H1 (cell line): ENCODE measurements around the gene DNAJB6. TPM values are rescaled to one million over a fixed set of nuclear protein-coding genes. Genes with fewer than 3 reads are reported as not detected.

Experiments
- JUN ChIP-seq: IDR thresholded peaks from 2 replicates; pipeline ENCODE4 v1.6.1; 2011; ENCODE audit warnings: low read depth, mild to moderate bottlenecking, improper control_type of control experiment, low read length
- PHF8 ChIP-seq: fragments of 200-600 bp; sonication (generic); conservative IDR thresholded peaks from 2 replicates; pipeline ENCODE4 v1.7.1; 2012; ENCODE audit warnings: low read depth, mild to moderate bottlenecking, inconsistent platforms, low read length, moderate library complexity
- SIRT6 ChIP-seq: IDR thresholded peaks from one replicate; pipeline ENCODE4 v1.7.1; 2012; ENCODE audit warnings: low read length, inconsistent platforms
- TAF1 ChIP-seq: IDR thresholded peaks from 2 replicates; pipeline ENCODE4 v1.6.1; 2011; ENCODE audit warnings: mild to moderate bottlenecking, low read depth, low read length
- polyA plus RNA-seq, 7 experiments: library from polyadenylated mRNA; depleted of rRNA in 3 of 7; stranded (reverse) in 5 of 7; unstranded in 2 of 7; fragments of >200 nt in 5 of 7; fragments of 200-250 nt in 2 of 7; gene quantifications; 1 replicate in 5 of 7; 2 replicates in 1 of 7; 4 replicates in 1 of 7; pipeline versions ENCODE4 v1.2.1 to v1.2.3, GENCODE V29; 2011 to 2013; ENCODE audit warnings: missing spikeins in 2 of 7, mixed read lengths in 2 of 7
- total RNA-seq: library from RNA; stranded (reverse); fragmentation: NEBNext Ultra II Directional; extraction: Animal tissue kit (Norgen Biotek cat#: 25700); gene quantifications from 2 replicates; pipeline ENCODE4 v1.2.1, GENCODE V29; 2021
- TF ChIP-seq, protein P1 (sequence below): fragments of 300-600 bp; sonication (generic); IDR thresholded peaks from 2 replicates; pipeline ENCODE4 v1.7.1; 2012; ENCODE audit warnings: low read length, moderate library complexity, mild to moderate bottlenecking, inconsistent platforms; ENCODE audit not compliant: insufficient replicate concordance

DNAJB6 gene
- total and polyA plus RNA-seq, 2 of the 8 experiments (the other 6 are each of a cell fraction or from before 2014, with no cell fraction given) = 166 to 295 TPM

DNA sequence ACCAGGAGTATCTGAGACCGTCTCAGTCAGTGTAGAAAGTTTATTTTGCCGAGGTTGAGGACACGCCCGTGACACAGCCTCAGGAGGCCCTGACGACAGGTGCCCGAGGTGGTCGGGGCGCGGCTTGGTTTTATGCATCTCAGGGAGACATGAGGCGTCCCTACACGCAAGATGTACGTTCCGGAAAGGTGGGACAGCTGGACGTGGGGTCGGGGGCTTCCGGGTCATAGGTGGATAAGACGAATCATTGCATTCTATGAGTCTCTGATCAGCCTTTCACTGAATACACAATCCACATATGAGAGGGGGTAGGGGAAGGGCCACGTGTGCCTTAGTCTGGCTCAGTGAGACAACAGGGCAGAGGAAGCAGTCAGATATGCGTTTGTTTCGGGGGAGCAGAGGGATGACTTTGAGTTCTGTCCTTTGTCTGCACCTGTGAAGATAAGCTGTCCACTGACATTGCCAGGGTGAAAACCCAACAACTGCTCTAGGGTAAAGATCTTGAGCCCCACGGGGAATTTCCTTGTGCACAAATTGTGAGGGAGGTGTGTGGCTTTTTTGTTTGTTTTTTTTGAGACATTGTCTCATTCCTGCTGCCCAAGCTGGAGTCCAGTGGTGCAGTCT, 66.2 kb downstream of the DNAJB6 start (continued):
- TF ChIP-seq, protein P1, sequence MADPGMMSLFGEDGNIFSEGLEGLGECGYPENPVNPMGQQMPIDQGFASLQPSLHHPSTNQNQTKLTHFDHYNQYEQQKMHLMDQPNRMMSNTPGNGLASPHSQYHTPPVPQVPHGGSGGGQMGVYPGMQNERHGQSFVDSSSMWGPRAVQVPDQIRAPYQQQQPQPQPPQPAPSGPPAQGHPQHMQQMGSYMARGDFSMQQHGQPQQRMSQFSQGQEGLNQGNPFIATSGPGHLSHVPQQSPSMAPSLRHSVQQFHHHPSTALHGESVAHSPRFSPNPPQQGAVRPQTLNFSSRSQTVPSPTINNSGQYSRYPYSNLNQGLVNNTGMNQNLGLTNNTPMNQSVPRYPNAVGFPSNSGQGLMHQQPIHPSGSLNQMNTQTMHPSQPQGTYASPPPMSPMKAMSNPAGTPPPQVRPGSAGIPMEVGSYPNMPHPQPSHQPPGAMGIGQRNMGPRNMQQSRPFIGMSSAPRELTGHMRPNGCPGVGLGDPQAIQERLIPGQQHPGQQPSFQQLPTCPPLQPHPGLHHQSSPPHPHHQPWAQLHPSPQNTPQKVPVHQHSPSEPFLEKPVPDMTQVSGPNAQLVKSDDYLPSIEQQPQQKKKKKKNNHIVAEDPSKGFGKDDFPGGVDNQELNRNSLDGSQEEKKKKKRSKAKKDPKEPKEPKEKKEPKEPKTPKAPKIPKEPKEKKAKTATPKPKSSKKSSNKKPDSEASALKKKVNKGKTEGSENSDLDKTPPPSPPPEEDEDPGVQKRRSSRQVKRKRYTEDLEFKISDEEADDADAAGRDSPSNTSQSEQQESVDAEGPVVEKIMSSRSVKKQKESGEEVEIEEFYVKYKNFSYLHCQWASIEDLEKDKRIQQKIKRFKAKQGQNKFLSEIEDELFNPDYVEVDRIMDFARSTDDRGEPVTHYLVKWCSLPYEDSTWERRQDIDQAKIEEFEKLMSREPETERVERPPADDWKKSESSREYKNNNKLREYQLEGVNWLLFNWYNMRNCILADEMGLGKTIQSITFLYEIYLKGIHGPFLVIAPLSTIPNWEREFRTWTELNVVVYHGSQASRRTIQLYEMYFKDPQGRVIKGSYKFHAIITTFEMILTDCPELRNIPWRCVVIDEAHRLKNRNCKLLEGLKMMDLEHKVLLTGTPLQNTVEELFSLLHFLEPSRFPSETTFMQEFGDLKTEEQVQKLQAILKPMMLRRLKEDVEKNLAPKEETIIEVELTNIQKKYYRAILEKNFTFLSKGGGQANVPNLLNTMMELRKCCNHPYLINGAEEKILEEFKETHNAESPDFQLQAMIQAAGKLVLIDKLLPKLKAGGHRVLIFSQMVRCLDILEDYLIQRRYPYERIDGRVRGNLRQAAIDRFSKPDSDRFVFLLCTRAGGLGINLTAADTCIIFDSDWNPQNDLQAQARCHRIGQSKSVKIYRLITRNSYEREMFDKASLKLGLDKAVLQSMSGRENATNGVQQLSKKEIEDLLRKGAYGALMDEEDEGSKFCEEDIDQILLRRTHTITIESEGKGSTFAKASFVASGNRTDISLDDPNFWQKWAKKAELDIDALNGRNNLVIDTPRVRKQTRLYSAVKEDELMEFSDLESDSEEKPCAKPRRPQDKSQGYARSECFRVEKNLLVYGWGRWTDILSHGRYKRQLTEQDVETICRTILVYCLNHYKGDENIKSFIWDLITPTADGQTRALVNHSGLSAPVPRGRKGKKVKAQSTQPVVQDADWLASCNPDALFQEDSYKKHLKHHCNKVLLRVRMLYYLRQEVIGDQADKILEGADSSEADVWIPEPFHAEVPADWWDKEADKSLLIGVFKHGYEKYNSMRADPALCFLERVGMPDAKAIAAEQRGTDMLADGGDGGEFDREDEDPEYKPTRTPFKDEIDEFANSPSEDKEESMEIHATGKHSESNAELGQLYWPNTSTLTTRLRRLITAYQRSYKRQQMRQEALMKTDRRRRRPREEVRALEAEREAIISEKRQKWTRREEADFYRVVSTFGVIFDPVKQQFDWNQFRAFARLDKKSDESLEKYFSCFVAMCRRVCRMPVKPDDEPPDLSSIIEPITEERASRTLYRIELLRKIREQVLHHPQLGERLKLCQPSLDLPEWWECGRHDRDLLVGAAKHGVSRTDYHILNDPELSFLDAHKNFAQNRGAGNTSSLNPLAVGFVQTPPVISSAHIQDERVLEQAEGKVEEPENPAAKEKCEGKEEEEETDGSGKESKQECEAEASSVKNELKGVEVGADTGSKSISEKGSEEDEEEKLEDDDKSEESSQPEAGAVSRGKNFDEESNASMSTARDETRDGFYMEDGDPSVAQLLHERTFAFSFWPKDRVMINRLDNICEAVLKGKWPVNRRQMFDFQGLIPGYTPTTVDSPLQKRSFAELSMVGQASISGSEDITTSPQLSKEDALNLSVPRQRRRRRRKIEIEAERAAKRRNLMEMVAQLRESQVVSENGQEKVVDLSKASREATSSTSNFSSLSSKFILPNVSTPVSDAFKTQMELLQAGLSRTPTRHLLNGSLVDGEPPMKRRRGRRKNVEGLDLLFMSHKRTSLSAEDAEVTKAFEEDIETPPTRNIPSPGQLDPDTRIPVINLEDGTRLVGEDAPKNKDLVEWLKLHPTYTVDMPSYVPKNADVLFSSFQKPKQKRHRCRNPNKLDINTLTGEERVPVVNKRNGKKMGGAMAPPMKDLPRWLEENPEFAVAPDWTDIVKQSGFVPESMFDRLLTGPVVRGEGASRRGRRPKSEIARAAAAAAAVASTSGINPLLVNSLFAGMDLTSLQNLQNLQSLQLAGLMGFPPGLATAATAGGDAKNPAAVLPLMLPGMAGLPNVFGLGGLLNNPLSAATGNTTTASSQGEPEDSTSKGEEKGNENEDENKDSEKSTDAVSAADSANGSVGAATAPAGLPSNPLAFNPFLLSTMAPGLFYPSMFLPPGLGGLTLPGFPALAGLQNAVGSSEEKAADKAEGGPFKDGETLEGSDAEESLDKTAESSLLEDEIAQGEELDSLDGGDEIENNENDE = no peak
- TF ChIP-seq TAF1 (no peak), PHF8 (no peak), JUN (no peak), SIRT6 (no peak)
- TF ChIP-seq, all 59 proteins: peak for 0
